HCT116 (cell line): ENCODE results near the gene FAM20C. TPM values are rescaled to one million over a fixed set of nuclear protein-coding genes. Genes with fewer than 3 reads are reported as not detected.
A peak's percentile ranks its signal among the peaks of the same experiment; 100 is the strongest.

Experiments
- ATAC-seq: fragments of 200-7000 bp; cut with Tn5 transposase; 2 replicates; pipeline ENCODE4 v1.9.1; 2020; ENCODE audit warnings: mild to moderate bottlenecking, moderate library complexity
- BruUV-seq: library from RNA; stranded (reverse); fragments of 400-500 nt; replicated peaks from 2 replicates; lab custom pipeline; 2021; lab: Mats Ljungman, UMichigan
- CTCF ChIA-PET: fragments of 300-600 bp; sonication (Branson Sonifier 250); formaldehyde crosslinking; loops from one replicate; lab custom pipeline; 2021; ENCODE audit warnings: antibody characterized with exemption; lab: Charles Lee
- POLR2A ChIA-PET: fragments of 300-600, 350-600 bp; sonication (Branson Sonifier 250); formaldehyde crosslinking; loops from one replicate; lab custom pipeline; 2021; ENCODE audit warnings: antibody characterized with exemption; lab: Charles Lee
- RAD21 ChIA-PET, 2 experiments: fragments of 300-600 bp; sonication (Branson Sonifier 250); formaldehyde crosslinking; loops; one replicate each; lab custom pipeline; 2023; ENCODE audit warnings: low total read pairs in 2 of 2; ENCODE audit not compliant: uncharacterized antibody in 2 of 2, unreplicated experiment in 2 of 2, low non-redundant PET in 1 of 2; lab: Charles Lee
- DNase-seq: peaks from one replicate; pipeline ENCODE4 v3.0.0-alpha.2; 2010; ENCODE audit warnings: low read depth, low spot score
- H2AFZ ChIP-seq: fragments of 200-600 bp; shearing (Covaris generic), sonication (generic); 2 replicates; pipeline ENCODE4 v1.6.1; 2017; ENCODE audit warnings: low read depth, mixed run types, mixed read lengths, antibody characterized with exemption, low read length; ENCODE audit not compliant: poor library complexity, severe bottlenecking
- H3K27ac ChIP-seq: 2 replicates; pipeline ENCODE4 v1.5.1; 2012; ENCODE audit warnings: low read depth, low read length
- H3K27me3 ChIP-seq: fragments of 200-600 bp; sonication (generic); 2 replicates; pipeline ENCODE4 v1.6.1; 2016; ENCODE audit warnings: mixed run types, low read length, mixed read lengths; ENCODE audit not compliant: insufficient read depth
- H3K36me3 ChIP-seq, 2 experiments: fragments of 200-500 bp in 1 of 2; fragments of 200-600 bp in 1 of 2; sonication (Bioruptor generic) in 1 of 2; sonication (generic) in 1 of 2; 2 replicates each; pipeline versions ENCODE4 v1.5.1 to v1.6.1; 2014 to 2016; ENCODE audit warnings: low read length in 2 of 2, inconsistent platforms in 1 of 2, mixed read lengths in 1 of 2, mixed run types in 1 of 2; ENCODE audit not compliant: insufficient read depth in 2 of 2, control insufficient read depth in 1 of 2
- H3K4me1 ChIP-seq, 2 experiments: fragments of 200-600 bp in 1 of 2; sonication (generic) in 1 of 2; 2 replicates each; pipeline versions ENCODE4 v1.5.1 to v1.6.1; 2012 to 2017; ENCODE audit warnings: low read length in 2 of 2, inconsistent platforms in 1 of 2, mild to moderate bottlenecking in 1 of 2, mixed read lengths in 1 of 2, mixed run types in 1 of 2, moderate library complexity in 1 of 2; ENCODE audit not compliant: insufficient read depth in 2 of 2, control insufficient read depth in 1 of 2
- H3K4me2 ChIP-seq: fragments of 200-600 bp; sonication (generic); 2 replicates; pipeline ENCODE4 v1.6.1; 2017; ENCODE audit warnings: mixed run types, low read length, mixed read lengths
- H3K4me3 ChIP-seq, 2 experiments: fragments of 200-600 bp in 1 of 2; sonication (generic) in 1 of 2; replicated peaks in 1 of 2; 2 replicates each; pipeline ENCODE4 v1.5.1; 2011 to 2016; ENCODE audit warnings: low read length in 2 of 2, control low read depth in 1 of 2, low read depth in 1 of 2, mild to moderate bottlenecking in 1 of 2, mixed read lengths in 1 of 2, mixed run types in 1 of 2
- H3K79me2 ChIP-seq: fragments of 200-600 bp; sonication (generic); 2 replicates; pipeline ENCODE4 v1.6.1; 2017; ENCODE audit warnings: mild to moderate bottlenecking, mixed run types, low read length, moderate library complexity, mixed read lengths; ENCODE audit not compliant: insufficient read depth
- H3K9ac ChIP-seq: fragments of 200-600 bp; sonication (generic); 2 replicates; pipeline ENCODE4 v1.6.1; 2016; ENCODE audit warnings: low read length, mixed read lengths
- H3K9me2 ChIP-seq: fragments of 200-600 bp; sonication (generic), shearing (Covaris generic); 2 replicates; pipeline ENCODE4 v1.6.1; 2017; ENCODE audit warnings: mixed run types, mild to moderate bottlenecking, moderate library complexity; ENCODE audit not compliant: insufficient read depth
- H3K9me3 ChIP-seq, 2 experiments: fragments of 200-500 bp in 1 of 2; fragments of 200-600 bp in 1 of 2; sonication (Bioruptor generic) in 1 of 2; sonication (generic) in 1 of 2; 2 replicates each; pipeline ENCODE4 v1.6.1; 2014 to 2017; ENCODE audit warnings: low read length in 2 of 2, mixed read lengths in 2 of 2, inconsistent platforms in 1 of 2, low read depth in 1 of 2, mild to moderate bottlenecking in 1 of 2, mixed run types in 1 of 2, moderate library complexity in 1 of 2; ENCODE audit not compliant: control insufficient read depth in 1 of 2, insufficient read depth in 1 of 2
- H4K20me1 ChIP-seq: fragments of 200-600 bp; sonication (generic), shearing (Covaris generic); 2 replicates; pipeline ENCODE4 v1.6.1; 2017; ENCODE audit warnings: mixed run types, mild to moderate bottlenecking, moderate library complexity; ENCODE audit not compliant: insufficient read depth
- EGR1 ChIP-seq: IDR thresholded peaks from 2 replicates; pipeline ENCODE4 v1.6.1; 2012; ENCODE audit warnings: low read depth
- SIN3A ChIP-seq: IDR thresholded peaks from 2 replicates; pipeline ENCODE4 v1.6.1; 2012; ENCODE audit warnings: low read depth
- YY1 ChIP-seq: IDR thresholded peaks from 2 replicates; pipeline ENCODE4 v1.6.1; 2011; ENCODE audit warnings: low read length, low read depth, moderate library complexity, mild to moderate bottlenecking; ENCODE audit not compliant: insufficient replicate concordance; ENCODE audit errors: extremely low read depth
- intact Hi-C: fragments of 100-400 bp; cut with micrococcal nuclease; formaldehyde crosslinking; loops from 2 replicates; pipeline ENCODE4 v1.10.0; 2022
- total RNA-seq: library from RNA; stranded (reverse); gene quantifications from one replicate; pipeline ENCODE4 v1.2.1, GENCODE V29; 2021; ENCODE audit not compliant: unreplicated experiment
- TF ChIP-seq, protein P1 (sequence below), 3 experiments: fragments of 200-600 bp in 1 of 3; sonication (generic) in 1 of 3; IDR thresholded peaks in 2 of 3; conservative IDR thresholded peaks in 1 of 3; 2 replicates each; pipeline ENCODE4 v1.5.1; 2012 to 2017; ENCODE audit warnings: low read depth in 2 of 3, low read length in 2 of 3, antibody characterized with exemption in 1 of 3, borderline replicate concordance in 1 of 3, control low read depth in 1 of 3, mild to moderate bottlenecking in 1 of 3, mixed read lengths in 1 of 3, mixed run types in 1 of 3, moderate library complexity in 1 of 3; ENCODE audit not compliant: insufficient read depth in 1 of 3
- TF ChIP-seq, protein P2 (sequence below): IDR thresholded peaks from 2 replicates; pipeline ENCODE4 v1.6.1; 2012

Gene FAM20C
- total RNA-seq, 1 experiment from 2014 or later, result 27.1 TPM

DNA sequence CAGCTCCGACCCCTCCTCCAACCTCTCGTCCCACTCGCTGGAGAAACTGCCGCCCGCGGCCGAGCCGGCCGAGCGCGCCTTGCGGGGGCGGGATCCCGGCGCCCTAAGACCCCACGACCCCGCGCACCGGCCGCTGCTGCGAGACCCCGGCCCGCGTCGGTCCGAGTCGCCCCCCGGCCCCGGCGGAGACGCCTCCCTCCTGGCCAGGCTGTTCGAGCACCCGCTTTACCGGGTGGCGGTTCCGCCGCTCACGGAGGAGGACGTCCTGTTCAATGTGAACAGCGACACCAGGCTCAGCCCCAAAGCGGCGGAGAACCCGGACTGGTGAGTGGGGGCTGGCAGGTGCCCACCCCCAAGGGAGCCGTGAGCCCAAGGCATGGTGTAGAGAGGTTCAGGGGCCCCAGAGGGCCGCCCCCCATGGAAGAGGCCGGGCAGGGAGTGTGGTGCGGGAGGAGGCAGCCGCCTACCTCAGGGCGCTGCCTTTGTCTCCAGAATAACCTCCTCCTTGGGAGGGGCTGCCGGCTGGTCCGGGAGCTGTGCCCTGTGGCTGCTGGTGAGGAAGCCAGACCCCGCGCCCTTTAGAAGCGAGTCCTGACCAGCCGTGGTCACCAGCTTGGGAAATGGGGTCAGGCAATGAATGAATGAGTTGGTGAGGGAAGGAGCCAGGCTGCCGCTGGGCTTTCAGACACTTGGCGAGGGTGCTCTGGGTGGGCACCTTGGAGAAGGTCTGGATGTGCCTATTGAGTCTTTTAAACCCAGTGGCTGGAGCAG, 1.3 kb downstream of the FAM20C start:
- no peaks in the 10 kb centered on the region for H3K27me3 ChIP-seq
- no peak for DNase-seq
- no peaks in the 10 kb centered on the region for H3K9me2 ChIP-seq
- H3K27ac ChIP-seq, result peak overlapping the region; percentile 66; the same call in 1 of the 2 replicates
- RAD21 ChIA-PET, result no interaction called here
- H3K9me3 ChIP-seq, result no peaks in the 10 kb centered on the region
- TF ChIP-seq, protein P1, sequence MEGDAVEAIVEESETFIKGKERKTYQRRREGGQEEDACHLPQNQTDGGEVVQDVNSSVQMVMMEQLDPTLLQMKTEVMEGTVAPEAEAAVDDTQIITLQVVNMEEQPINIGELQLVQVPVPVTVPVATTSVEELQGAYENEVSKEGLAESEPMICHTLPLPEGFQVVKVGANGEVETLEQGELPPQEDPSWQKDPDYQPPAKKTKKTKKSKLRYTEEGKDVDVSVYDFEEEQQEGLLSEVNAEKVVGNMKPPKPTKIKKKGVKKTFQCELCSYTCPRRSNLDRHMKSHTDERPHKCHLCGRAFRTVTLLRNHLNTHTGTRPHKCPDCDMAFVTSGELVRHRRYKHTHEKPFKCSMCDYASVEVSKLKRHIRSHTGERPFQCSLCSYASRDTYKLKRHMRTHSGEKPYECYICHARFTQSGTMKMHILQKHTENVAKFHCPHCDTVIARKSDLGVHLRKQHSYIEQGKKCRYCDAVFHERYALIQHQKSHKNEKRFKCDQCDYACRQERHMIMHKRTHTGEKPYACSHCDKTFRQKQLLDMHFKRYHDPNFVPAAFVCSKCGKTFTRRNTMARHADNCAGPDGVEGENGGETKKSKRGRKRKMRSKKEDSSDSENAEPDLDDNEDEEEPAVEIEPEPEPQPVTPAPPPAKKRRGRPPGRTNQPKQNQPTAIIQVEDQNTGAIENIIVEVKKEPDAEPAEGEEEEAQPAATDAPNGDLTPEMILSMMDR (IDR thresholded peaks at IDR 0.05 in 2 of 3, conservative IDR thresholded peaks at IDR 0.05 in 1 of 3; ENCODE audit: borderline replicate concordance in 1 of 3, insufficient read depth in 1 of 3, low read depth in 2 of 3, low read length in 2 of 3), result no peak
- TF ChIP-seq EGR1 (peak; percentile 55; the same call in 1 of the 2 replicates), YY1 (no peak), SIN3A (no peak)
- TF ChIP-seq, protein P2, sequence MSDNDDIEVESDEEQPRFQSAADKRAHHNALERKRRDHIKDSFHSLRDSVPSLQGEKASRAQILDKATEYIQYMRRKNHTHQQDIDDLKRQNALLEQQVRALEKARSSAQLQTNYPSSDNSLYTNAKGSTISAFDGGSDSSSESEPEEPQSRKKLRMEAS, result no peak
- no peaks in the 10 kb centered on the region for H4K20me1 ChIP-seq
- peaks cover 23% of the 10 kb centered on the region for H3K79me2 ChIP-seq
- BruUV-seq, result no TSS peak
- CTCF ChIA-PET, result no interaction called here
- ATAC-seq, result no peak
- POLR2A ChIA-PET, result no interaction called here
- peak overlapping the region; percentile 70 for H3K9ac ChIP-seq
- intact Hi-C loops, result loop anchor here (2.0 kb wide), 1 partner anchor 45 kb away; no protein-coding TSS in a partner anchor
- H3K4me2 ChIP-seq, result peak overlapping the region; percentile 98
- H3K4me1 ChIP-seq, result peaks cover 10 to 21% of the 10 kb centered on the region in 2 experiments; a peak in 3 of 4 replicates
- H3K4me3 ChIP-seq, result peak overlapping the region; percentile 64 to 81
- no peak overlapping the region for H2AFZ ChIP-seq
- peaks cover 3 to 12% of the 10 kb centered on the region in 2 experiments; a peak in 2 of 4 replicates for H3K36me3 ChIP-seq
